Measurements from ENCODE around the gene RALGAPA1.
"Not testable (repeated sequence)": the region's sequence is repeated elsewhere in the genome, so short reads cannot be mapped to it uniquely, and the experiment has no call there.

The RALGAPA1 gene

GRCh38 chr14:35632271-35632670 is 176.8 kb downstream of the RALGAPA1 start:
- no peak overlapping the region for H3K27ac ChIP-seq
- no peak for TF ChIP-seq ZFX (IDR thresholded peaks at IDR 0.05)

- TF ChIP-seq ZFX (IDR thresholded peaks at IDR 0.05) (no peak), CTCF (conservative IDR thresholded peaks at IDR 0.05) (no peak)
- no peak overlapping the region for H3K27ac ChIP-seq
These were observed 177.9 kb downstream of the RALGAPA1 start for GRCh38 chr14:35631071-35631805.

- TF ChIP-seq CTCF (conservative IDR thresholded peaks at IDR 0.05) (no peak), ZFX (IDR thresholded peaks at IDR 0.05) (no peak)
These were observed 180.1 kb downstream of the RALGAPA1 start for GRCh38 chr14:35628989-35629388.

GRCh38 chr14:35626947-35627346 is 182.1 kb downstream of the RALGAPA1 start:
- not testable (repeated sequence) for H3K27ac ChIP-seq

More at GRCh38 chr14:35628989-35629388, 180.1 kb downstream of the RALGAPA1 start:
- no peak overlapping the region for H3K27ac ChIP-seq

- H3K27ac ChIP-seq = not testable (repeated sequence)
These were observed 187.1 kb downstream of the RALGAPA1 start for GRCh38 chr14:35621996-35622395.

GRCh38 chr14:35619998-35620397 is 189.1 kb downstream of the RALGAPA1 start:
- H3K27ac ChIP-seq = not testable (repeated sequence)

- not testable (repeated sequence) for H3K27ac ChIP-seq
These were observed 189.6 kb downstream of the RALGAPA1 start for GRCh38 chr14:35619461-35619860.

- no peak overlapping the region for H3K27ac ChIP-seq
These were observed 191.6 kb downstream of the RALGAPA1 start for GRCh38 chr14:35617500-35617899.

GRCh38 chr14:35607380-35607779 is 201.7 kb downstream of the RALGAPA1 start:
- TF ChIP-seq ZFX (IDR thresholded peaks at IDR 0.05) (no peak), CTCF (conservative IDR thresholded peaks at IDR 0.05) (no peak)
- no peak overlapping the region for H3K27ac ChIP-seq

More at GRCh38 chr14:35617500-35617899, 191.6 kb downstream of the RALGAPA1 start:
- TF ChIP-seq CTCF (conservative IDR thresholded peaks at IDR 0.05) (no peak), ZFX (IDR thresholded peaks at IDR 0.05) (no peak)

- no peak for TF ChIP-seq ZFX (IDR thresholded peaks at IDR 0.05)
- H3K27ac ChIP-seq = no peak overlapping the region
These were observed 208.8 kb downstream of the RALGAPA1 start for GRCh38 chr14:35600253-35600652.

GRCh38 chr14:35594616-35595015 is 214.5 kb downstream of the RALGAPA1 start:
- TF ChIP-seq ZFX (IDR thresholded peaks at IDR 0.05) (no peak), CTCF (conservative IDR thresholded peaks at IDR 0.05) (no peak)
- H3K27ac ChIP-seq = no peak overlapping the region

- not testable (repeated sequence) for H3K27ac ChIP-seq
These were observed 221.7 kb downstream of the RALGAPA1 start for GRCh38 chr14:35587373-35587772.

Measured in C4-2B (cell line).